A673 (cell line): ENCODE data around the gene COQ3.

Source experiments
- CTCF ChIP-seq: fragments of 300-800, 200-600 bp; sonication (generic); conservative IDR thresholded peaks from 2 replicates; pipeline ENCODE4 v1.5.1; 2017; ENCODE audit warnings: low read depth, mild to moderate bottlenecking, antibody characterized with exemption, low read length, moderate library complexity, mixed read lengths
- EZH2 ChIP-seq: fragments of 200-600 bp; sonication (generic); IDR thresholded peaks from 2 replicates; pipeline ENCODE4 v1.6.1; 2017; ENCODE audit warnings: borderline replicate concordance, low read depth, mild to moderate bottlenecking, mixed read lengths, antibody characterized with exemption, low read length; ENCODE audit not compliant: poor library complexity, severe bottlenecking

GRCh38 chr6:99362678-99363268 lies 31.2 kb downstream of the COQ3 start:
- TF ChIP-seq CTCF (no peak), EZH2 (no peak)
